CD8-positive, alpha-beta memory T cell (primary cell): Measurements from ENCODE around the gene INTS2. TPM values are rescaled to one million over a fixed set of nuclear protein-coding genes. Genes with fewer than 3 reads are reported as not detected.
"Not testable (repeated sequence)": the region's sequence is repeated elsewhere in the genome, so short reads cannot be mapped to it uniquely, and the experiment has no call there.

Source experiments
- CTCF ChIA-PET: fragments of 350-600 bp; sonication (Branson Sonifier 250); formaldehyde crosslinking; loops from one replicate; lab custom pipeline; 2021; ENCODE audit warnings: antibody characterized with exemption; lab: Charles Lee
- POLR2A ChIA-PET: fragments of 350-600 bp; sonication (Branson Sonifier 250); formaldehyde crosslinking; loops from one replicate; lab custom pipeline; 2021; ENCODE audit warnings: antibody characterized with exemption; lab: Charles Lee
- DNase-seq, 5 donors: peaks; one replicate each; pipeline versions ENCODE4 v3.0.0 to v3.0.0-alpha.2; 2020 to 2022; ENCODE audit warnings: mixed read lengths in 1 of 5
- H3K27ac ChIP-seq: one replicate; pipeline ENCODE4 v1.7.0; 2013; ENCODE audit warnings: low read depth, mild to moderate bottlenecking, low read length, moderate library complexity
- H3K27me3 ChIP-seq: 2 replicates; pipeline ENCODE4 v1.7.0; 2013; ENCODE audit warnings: low read length, mild to moderate bottlenecking; ENCODE audit not compliant: insufficient read depth, poor library complexity, severe bottlenecking
- H3K36me3 ChIP-seq: 2 replicates; pipeline ENCODE4 v1.7.0; 2013; ENCODE audit warnings: mild to moderate bottlenecking, low read length, moderate library complexity; ENCODE audit not compliant: insufficient read depth
- H3K4me1 ChIP-seq: 2 replicates; pipeline ENCODE4 v1.7.0; 2013; ENCODE audit warnings: mild to moderate bottlenecking, low read length, moderate library complexity; ENCODE audit not compliant: insufficient read depth
- H3K4me3 ChIP-seq: 2 replicates; pipeline ENCODE4 v1.7.0; 2013; ENCODE audit warnings: mild to moderate bottlenecking, low read length
- H3K9me3 ChIP-seq: 2 replicates; pipeline ENCODE4 v1.7.0; 2013; ENCODE audit warnings: mild to moderate bottlenecking, low read length
- H3K27ac Mint-ChIP-seq, 8 donors: one replicate each; pipeline ENCODE4 v1.8.0; 2020 to 2021; ENCODE audit warnings: mixed read lengths in 8 of 8, mild to moderate bottlenecking in 6 of 8, inconsistent platforms in 3 of 8, moderate library complexity in 3 of 8
- H3K27me3 Mint-ChIP-seq, 2 donors: one replicate each; pipeline ENCODE4 v1.8.0; 2020 to 2021; ENCODE audit warnings: mixed read lengths in 2 of 2, mild to moderate bottlenecking in 1 of 2, moderate library complexity in 1 of 2
- H3K36me3 Mint-ChIP-seq, 3 donors: one replicate each; pipeline ENCODE4 v1.8.0; 2020 to 2021; ENCODE audit warnings: mixed read lengths in 3 of 3, inconsistent platforms in 1 of 3, mild to moderate bottlenecking in 1 of 3
- H3K4me1 Mint-ChIP-seq, 3 donors: one replicate each; pipeline ENCODE4 v1.8.0; 2020 to 2021; ENCODE audit warnings: mixed read lengths in 3 of 3, inconsistent platforms in 1 of 3, mild to moderate bottlenecking in 1 of 3
- H3K4me3 Mint-ChIP-seq, 7 donors: one replicate each; pipeline ENCODE4 v1.8.0; 2020 to 2021; ENCODE audit warnings: mixed read lengths in 7 of 7, mild to moderate bottlenecking in 6 of 7, moderate library complexity in 4 of 7, inconsistent platforms in 2 of 7
- H3K9me3 Mint-ChIP-seq, 5 donors: one replicate each; pipeline ENCODE4 v1.8.0; 2020 to 2022; ENCODE audit warnings: mixed read lengths in 5 of 5, mild to moderate bottlenecking in 3 of 5, moderate library complexity in 2 of 5, inconsistent platforms in 1 of 5
- polyA plus RNA-seq: library from polyadenylated mRNA; unstranded; fragments of 300-500 nt; fragmentation: Illumina TruSeq; gene quantifications from one replicate; pipeline ENCODE4 v1.2.3, GENCODE V29; 2021
- total RNA-seq, 2 experiments: library from RNA; stranded (reverse); gene quantifications; one replicate each; pipeline ENCODE4 v1.2.3, GENCODE V29; 2021

The INTS2 gene
- total and polyA plus RNA-seq, 3 experiments from 2014 or later: 3.6 to 26.4 (median 25.9) TPM

GRCh38 chr17:61833536-61834193 is 94.1 kb downstream of the INTS2 start:
- ChIA-PET CTCF (no interaction called here), POLR2A (no interaction called here)
- H3K4me3 Mint-ChIP-seq: no peak overlapping the region
- H3K36me3 Mint-ChIP-seq: peaks cover 0 to 1% (median 0%) of the 10 kb centered on the region in 3 donors
- DNase-seq: no peak
- H3K4me1 ChIP-seq: no peaks in the 10 kb centered on the region
- no peaks in the 10 kb centered on the region for H3K9me3 Mint-ChIP-seq
- no peaks in the 10 kb centered on the region for H3K27me3 ChIP-seq
- no peaks in the 10 kb centered on the region for H3K4me1 Mint-ChIP-seq
- no peak overlapping the region for H3K27ac ChIP-seq
- no peaks in the 10 kb centered on the region for H3K9me3 ChIP-seq
- H3K27me3 Mint-ChIP-seq: no peaks in the 10 kb centered on the region
- H3K4me3 ChIP-seq: no peak overlapping the region
- no peaks in the 10 kb centered on the region for H3K36me3 ChIP-seq
- H3K27ac Mint-ChIP-seq: no peak overlapping the region

GRCh38 chr17:61832463-61832862 is 95.3 kb downstream of the INTS2 start:
- Mint-ChIP-seq H3K4me1 (no peaks in the 10 kb centered on the region), H3K27me3 (no peaks in the 10 kb centered on the region), H3K4me3 (no peak overlapping the region), H3K9me3 (no peaks in the 10 kb centered on the region), H3K27ac (no peak overlapping the region), H3K36me3 (peaks cover 0 to 1% (median 0%) of the 10 kb centered on the region in 3 donors)
- Histone ChIP-seq H3K27ac (no peak overlapping the region), H3K9me3 (no peaks in the 10 kb centered on the region), H3K27me3 (no peaks in the 10 kb centered on the region), H3K4me3 (no peak overlapping the region), H3K36me3 (no peaks in the 10 kb centered on the region), H3K4me1 (no peaks in the 10 kb centered on the region)
- ChIA-PET CTCF (no interaction called here), POLR2A (no interaction called here)
- no peak for DNase-seq

GRCh38 chr17:61831099-61831498 is 96.7 kb downstream of the INTS2 start:
- H3K4me3 ChIP-seq: no peak overlapping the region
- no peak overlapping the region for H3K27ac ChIP-seq
- POLR2A ChIA-PET: no interaction called here
- no peaks in the 10 kb centered on the region for H3K36me3 ChIP-seq
- CTCF ChIA-PET: no interaction called here
- Mint-ChIP-seq H3K4me3 (no peak overlapping the region), H3K27ac (no peak overlapping the region), H3K36me3 (peaks cover 0 to 3% (median 1%) of the 10 kb centered on the region in 3 donors), H3K4me1 (no peaks in the 10 kb centered on the region), H3K27me3 (no peaks in the 10 kb centered on the region), H3K9me3 (no peaks in the 10 kb centered on the region)
- no peaks in the 10 kb centered on the region for H3K4me1 ChIP-seq
- H3K9me3 ChIP-seq: no peaks in the 10 kb centered on the region
- no peak for DNase-seq
- H3K27me3 ChIP-seq: no peaks in the 10 kb centered on the region

- ChIA-PET POLR2A (interaction anchor here (0.6 kb wide), 1 partner anchor 35 kb away, joined by 5 read pairs; the partner anchor contains the start of gene BRIP1), CTCF (no interaction called here)
- H3K27me3 ChIP-seq: no peaks in the 10 kb centered on the region
- no peaks in the 10 kb centered on the region for H3K27me3 Mint-ChIP-seq
- no peaks in the 10 kb centered on the region for H3K4me1 Mint-ChIP-seq
- peaks cover 0 to 2% (median 0%) of the 10 kb centered on the region in 5 donors for H3K9me3 Mint-ChIP-seq
- H3K9me3 ChIP-seq: no peaks in the 10 kb centered on the region
- H3K27ac Mint-ChIP-seq: no peak overlapping the region
- no peak for DNase-seq
- no peak overlapping the region for H3K4me3 Mint-ChIP-seq
- no peaks in the 10 kb centered on the region for H3K36me3 ChIP-seq
- no peak overlapping the region for H3K27ac ChIP-seq
- H3K4me3 ChIP-seq: no peak overlapping the region
- no peaks in the 10 kb centered on the region for H3K4me1 ChIP-seq
- peaks cover 0 to 3% (median 1%) of the 10 kb centered on the region in 3 donors for H3K36me3 Mint-ChIP-seq
Measured at GRCh38 chr17:61828694-61829093, 99.1 kb downstream of the INTS2 start.

- H3K4me1 ChIP-seq: no peaks in the 10 kb centered on the region
- Mint-ChIP-seq H3K36me3 (peaks cover 0 to 3% (median 1%) of the 10 kb centered on the region in 3 donors), H3K9me3 (peaks cover 0 to 2% (median 0%) of the 10 kb centered on the region in 5 donors), H3K27ac (no peak overlapping the region), H3K27me3 (no peaks in the 10 kb centered on the region), H3K4me3 (no peak overlapping the region), H3K4me1 (no peaks in the 10 kb centered on the region)
- H3K9me3 ChIP-seq: no peaks in the 10 kb centered on the region
- DNase-seq: no peak
- no peak overlapping the region for H3K4me3 ChIP-seq
- H3K36me3 ChIP-seq: no peaks in the 10 kb centered on the region
- H3K27me3 ChIP-seq: no peaks in the 10 kb centered on the region
- CTCF ChIA-PET: no interaction called here
- POLR2A ChIA-PET: no interaction called here
- no peak overlapping the region for H3K27ac ChIP-seq
Measured at GRCh38 chr17:61827649-61828395, 100.0 kb downstream of the INTS2 start.

GRCh38 chr17:61826866-61827265 is 100.9 kb downstream of the INTS2 start:
- H3K4me3 ChIP-seq, H3K27me3 Mint-ChIP-seq, H3K27me3 ChIP-seq, H3K4me3 Mint-ChIP-seq, H3K27ac ChIP-seq, H3K27ac Mint-ChIP-seq, H3K4me1 ChIP-seq, H3K36me3 ChIP-seq, POLR2A ChIA-PET, H3K4me1 Mint-ChIP-seq, CTCF ChIA-PET, DNase-seq, H3K36me3 Mint-ChIP-seq, H3K9me3 ChIP-seq, H3K9me3 Mint-ChIP-seq: not testable (repeated sequence)

- H3K27me3 Mint-ChIP-seq, H3K9me3 Mint-ChIP-seq, H3K4me3 Mint-ChIP-seq, H3K27ac ChIP-seq, H3K4me1 Mint-ChIP-seq, CTCF ChIA-PET, H3K36me3 Mint-ChIP-seq, H3K4me3 ChIP-seq, H3K36me3 ChIP-seq, H3K9me3 ChIP-seq, DNase-seq, POLR2A ChIA-PET, H3K27ac Mint-ChIP-seq, H3K27me3 ChIP-seq, H3K4me1 ChIP-seq: not testable (repeated sequence)
Measured at GRCh38 chr17:61826198-61826597, 101.6 kb downstream of the INTS2 start.

GRCh38 chr17:61825448-61826137 is 102.2 kb downstream of the INTS2 start:
- H3K27ac ChIP-seq: no peak overlapping the region
- ChIA-PET CTCF (no interaction called here), POLR2A (no interaction called here)
- H3K4me1 ChIP-seq: no peaks in the 10 kb centered on the region
- H3K27me3 ChIP-seq: no peaks in the 10 kb centered on the region
- Mint-ChIP-seq H3K36me3 (peaks cover 1 to 8% (median 5%) of the 10 kb centered on the region in 3 donors), H3K9me3 (peaks cover 0 to 2% (median 0%) of the 10 kb centered on the region in 5 donors), H3K27ac (no peak overlapping the region), H3K27me3 (no peaks in the 10 kb centered on the region), H3K4me1 (no peaks in the 10 kb centered on the region), H3K4me3 (no peak overlapping the region)
- no peak for DNase-seq
- H3K9me3 ChIP-seq: no peaks in the 10 kb centered on the region
- H3K4me3 ChIP-seq: no peak overlapping the region
- H3K36me3 ChIP-seq: no peaks in the 10 kb centered on the region
